HG02870 (cell line): ENCODE results near the gene RFESD.

Experiments
- ATAC-seq: cut with Tn5 transposase; IDR thresholded peaks from one replicate; pipeline ENCODE4 v1.9.1; 2021; ENCODE audit warnings: mild to moderate bottlenecking, moderate library complexity; ENCODE audit not compliant: unreplicated experiment

RFESD gene

GRCh38 chr5:95660060-95660459 lies 13.5 kb downstream of the RFESD start:
- ATAC-seq = no peak

- ATAC-seq = no peak
These were observed 16.4 kb downstream of the RFESD start for GRCh38 chr5:95662946-95663345.

GRCh38 chr5:95664204-95664786 lies 17.7 kb downstream of the RFESD start:
- ATAC-seq = no peak

- ATAC-seq = no peak
These were observed 20.6 kb downstream of the RFESD start for GRCh38 chr5:95667061-95667618.

- no peak for ATAC-seq
These were observed 21.1 kb downstream of the RFESD start for GRCh38 chr5:95667678-95668077.

- no peak for ATAC-seq
These were observed 21.6 kb downstream of the RFESD start for GRCh38 chr5:95668216-95668615.

- no peak for ATAC-seq
These were observed 22.2 kb downstream of the RFESD start for GRCh38 chr5:95668728-95669127.

GRCh38 chr5:95669540-95669939 lies 23.0 kb downstream of the RFESD start:
- ATAC-seq = no peak

- no peak for ATAC-seq
These were observed 23.4 kb downstream of the RFESD start for GRCh38 chr5:95669985-95670384.

- ATAC-seq = no peak
These were observed 24.0 kb downstream of the RFESD start for GRCh38 chr5:95670568-95670967.

- no peak for ATAC-seq
These were observed 25.2 kb downstream of the RFESD start for GRCh38 chr5:95671826-95672225.

- no peak for ATAC-seq
These were observed 26.1 kb downstream of the RFESD start for GRCh38 chr5:95672641-95673040.

- no peak for ATAC-seq
These were observed 26.5 kb downstream of the RFESD start for GRCh38 chr5:95673081-95673480.

- ATAC-seq = no peak
These were observed 36.3 kb downstream of the RFESD start, which contains the start of gene SPATA9 for GRCh38 chr5:95682891-95683290. Gene SPATA9 (minus strand): TSS chr5:95682991. CDS start chr5:95682854, 137 bp downstream.

- no peak for ATAC-seq
These were observed 37.8 kb downstream of the RFESD start for GRCh38 chr5:95684361-95684760.

GRCh38 chr5:95686651-95687050 lies 40.1 kb downstream of the RFESD start:
- ATAC-seq = no peak

- no peak for ATAC-seq
These were observed 43.1 kb downstream of the RFESD start for GRCh38 chr5:95689680-95690079.

- no peak for ATAC-seq
These were observed 43.8 kb downstream of the RFESD start for GRCh38 chr5:95690333-95690732.

GRCh38 chr5:95697781-95698681 lies 51.5 kb downstream of the RFESD start:
- ATAC-seq = no peak

- ATAC-seq = no peak
These were observed 52.8 kb downstream of the RFESD start for GRCh38 chr5:95699337-95699736.

GRCh38 chr5:95701074-95701473 lies 54.5 kb downstream of the RFESD start:
- no peak for ATAC-seq

- no peak for ATAC-seq
These were observed 57.6 kb downstream of the RFESD start for GRCh38 chr5:95704150-95704549.
